NCI-H1417 treated with DMSO at 0.1 percent for 48 hours (cell line): ENCODE measurements around the gene MAOB.
A peak's percentile ranks its signal among the peaks of the same experiment; 100 is the strongest.
"Not testable (repeated sequence)": the region's sequence is repeated elsewhere in the genome, so short reads cannot be mapped to it uniquely, and the experiment has no call there.

Experiments used
- DNase-seq: peaks from one replicate; lab custom pipeline; 2025; lab: John Stamatoyannopoulos, UW

Gene MAOB

GRCh38 chrX:43753637-43754036 is 128.6 kb downstream of the MAOB start:
- DNase-seq = no peak

DNA sequence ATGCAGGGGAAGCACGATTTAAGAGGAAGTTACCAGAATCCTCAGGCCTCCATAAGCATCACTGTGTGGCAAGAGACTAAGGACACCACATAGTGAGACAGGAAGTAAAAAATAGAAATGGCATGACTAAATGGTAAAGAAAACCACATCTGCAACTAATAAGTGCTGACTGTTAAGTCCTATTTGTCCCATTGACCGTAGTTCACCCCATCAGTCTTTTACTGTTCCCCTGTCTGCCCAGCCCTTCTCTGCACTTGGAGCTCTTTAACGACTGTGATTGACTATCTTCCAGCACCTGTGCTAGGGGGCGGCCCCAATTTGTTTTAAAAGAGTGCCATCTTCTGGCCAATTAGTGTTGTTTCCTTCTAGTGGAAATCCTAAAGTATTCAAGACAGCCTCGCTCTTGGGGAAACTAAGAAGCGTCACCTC is 132.0 kb downstream of the MAOB start:
- peak; percentile 5 for DNase-seq

- no peak for DNase-seq
Observed at GRCh38 chrX:43747476-43747875, 134.8 kb downstream of the MAOB start.

DNA sequence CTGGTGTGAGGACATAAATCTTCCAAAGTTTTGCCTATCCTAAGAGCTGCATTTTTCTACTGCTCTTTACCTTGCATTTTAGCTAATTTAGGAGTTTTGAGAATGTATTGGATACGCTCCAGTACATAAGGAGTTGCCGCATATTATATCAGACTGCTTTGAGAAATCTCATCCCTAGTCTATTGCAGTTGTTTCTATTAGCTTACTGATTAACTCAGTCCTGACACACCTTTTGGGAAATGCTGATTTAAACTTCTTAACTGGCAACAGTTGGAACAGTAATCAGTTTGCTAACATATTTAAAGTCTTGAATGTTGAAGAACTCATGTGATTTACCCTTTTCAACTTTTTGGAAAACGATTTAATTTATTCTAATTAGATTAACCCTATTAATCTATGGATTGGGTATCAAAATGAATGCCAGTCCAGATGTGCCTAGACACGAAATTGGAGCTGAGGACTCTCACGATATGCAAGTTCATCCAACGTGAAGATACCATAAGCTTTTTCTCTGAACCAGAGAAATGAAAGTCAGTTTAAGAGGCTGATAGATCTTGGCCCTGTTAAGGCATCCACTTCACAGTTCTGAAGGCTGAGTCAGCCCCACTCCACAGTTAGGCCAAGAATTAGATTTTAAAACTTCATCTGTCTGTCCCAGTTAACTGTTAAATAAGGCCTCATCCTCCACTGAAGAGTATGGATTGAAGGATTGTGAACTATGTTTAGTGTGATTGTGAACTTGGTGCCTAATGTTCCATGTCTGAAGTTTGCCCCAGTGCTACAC is 136.1 kb downstream of the MAOB start:
- no peak for DNase-seq

GRCh38 chrX:43744284-43744683 is 138.0 kb downstream of the MAOB start:
- no peak for DNase-seq

DNA sequence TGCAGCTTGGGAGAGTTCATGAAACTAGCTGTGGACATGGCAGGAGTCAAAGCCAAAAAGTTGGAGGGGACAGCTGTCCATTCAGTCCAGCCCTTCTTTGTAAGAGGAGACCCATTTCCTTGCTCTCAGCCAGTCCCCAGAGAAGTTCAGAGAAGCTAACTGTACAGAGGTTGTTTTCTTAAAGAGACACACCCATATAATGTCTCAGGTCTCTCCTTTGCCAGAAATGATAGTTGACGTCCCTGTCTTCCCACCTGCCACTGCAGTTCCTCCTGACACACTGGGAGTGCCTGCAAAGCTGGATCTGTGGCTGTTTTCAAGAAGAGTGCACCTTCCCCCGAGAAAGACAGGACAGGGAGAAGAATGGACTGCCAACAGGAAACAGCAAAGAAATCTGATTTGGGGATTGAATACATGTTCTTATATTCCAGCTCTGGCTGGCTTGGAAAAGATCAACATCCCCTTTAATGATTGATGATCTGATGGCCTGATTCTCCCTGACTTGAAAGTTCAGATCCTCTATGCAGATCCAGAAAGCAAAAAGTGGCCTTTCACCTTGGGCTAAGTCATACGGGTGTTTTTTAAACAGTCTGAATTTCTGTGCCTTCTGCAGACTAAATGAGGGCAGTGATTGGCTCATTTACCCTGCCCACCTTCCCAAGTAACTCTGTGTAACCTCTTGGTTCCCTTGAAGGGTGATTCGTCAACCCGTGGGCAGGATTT is 139.0 kb downstream of the MAOB start:
- DNase-seq = no peak

DNA sequence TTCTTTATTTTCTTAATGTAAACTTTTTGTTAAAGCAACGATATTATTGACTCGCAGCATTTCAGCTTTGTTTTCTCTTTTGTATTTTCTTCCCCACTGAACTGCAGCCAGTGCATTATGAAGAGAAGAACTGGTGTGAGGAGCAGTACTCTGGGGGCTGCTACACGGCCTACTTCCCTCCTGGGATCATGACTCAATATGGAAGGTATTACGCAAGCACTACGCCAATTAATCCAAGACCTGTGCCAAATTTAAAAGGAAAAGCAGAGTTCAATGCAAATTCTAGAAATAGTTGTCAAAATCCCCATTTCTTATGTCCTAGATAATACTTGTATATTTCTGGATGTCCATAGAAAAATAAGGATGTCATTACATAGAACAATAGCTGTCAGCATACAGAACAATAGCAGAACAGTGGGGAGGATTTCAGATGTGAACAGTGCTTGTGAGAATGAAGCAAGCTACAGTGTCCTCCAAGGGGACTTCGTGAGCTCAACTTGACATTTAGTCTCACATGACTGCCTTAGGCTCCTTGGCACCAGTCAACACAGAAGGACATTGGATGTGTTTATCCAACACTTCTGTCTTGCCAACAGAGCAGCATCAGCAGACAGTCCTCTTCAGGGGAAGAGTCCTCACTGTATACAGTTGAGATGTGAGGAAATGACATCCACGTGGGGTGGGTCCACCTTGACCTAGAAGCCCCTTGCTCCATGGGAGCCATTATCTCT is 140.2 kb downstream of the MAOB start:
- DNase-seq = no peak

DNA sequence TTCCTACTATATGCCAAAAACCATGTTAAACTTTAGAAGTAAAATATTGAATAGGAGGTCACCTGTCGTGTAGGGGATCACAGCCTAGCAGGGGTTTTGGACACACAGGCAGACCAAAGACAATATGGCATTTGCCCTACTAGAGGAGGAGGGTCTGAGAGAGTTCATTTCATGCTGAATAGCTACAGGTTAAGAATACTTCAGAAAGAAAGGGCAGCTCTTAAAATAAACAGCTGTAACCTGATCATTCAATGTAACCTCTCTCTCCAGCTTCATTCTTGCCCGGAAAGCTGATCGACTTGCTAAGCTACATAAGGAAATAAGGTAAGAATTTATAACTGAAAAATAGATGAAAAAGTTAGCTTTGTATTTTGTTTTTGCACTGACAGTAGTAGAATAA is 146.3 kb downstream of the MAOB start:
- no peak for DNase-seq

GRCh38 chrX:43735534-43735933 is 146.7 kb downstream of the MAOB start:
- no peak for DNase-seq

DNA sequence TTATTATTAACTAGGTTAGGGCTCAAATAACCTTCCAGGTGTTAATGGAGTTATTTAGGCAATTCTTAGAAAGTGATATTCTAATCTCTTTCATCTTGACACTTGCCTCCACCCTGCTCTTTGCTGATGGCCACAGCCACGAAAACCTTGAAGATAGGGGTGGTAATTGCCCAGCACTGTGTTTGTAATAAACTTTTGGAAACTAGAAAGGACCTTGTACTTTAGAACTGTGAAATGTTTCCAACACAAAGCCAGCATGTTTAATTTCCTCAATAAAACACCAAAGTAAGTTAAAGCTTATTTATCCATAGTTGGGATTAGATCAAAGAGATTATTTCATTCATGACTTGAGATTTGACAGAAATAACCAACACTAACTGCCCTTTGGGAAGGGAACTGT is 147.8 kb downstream of the MAOB start:
- DNase-seq = no peak

DNA sequence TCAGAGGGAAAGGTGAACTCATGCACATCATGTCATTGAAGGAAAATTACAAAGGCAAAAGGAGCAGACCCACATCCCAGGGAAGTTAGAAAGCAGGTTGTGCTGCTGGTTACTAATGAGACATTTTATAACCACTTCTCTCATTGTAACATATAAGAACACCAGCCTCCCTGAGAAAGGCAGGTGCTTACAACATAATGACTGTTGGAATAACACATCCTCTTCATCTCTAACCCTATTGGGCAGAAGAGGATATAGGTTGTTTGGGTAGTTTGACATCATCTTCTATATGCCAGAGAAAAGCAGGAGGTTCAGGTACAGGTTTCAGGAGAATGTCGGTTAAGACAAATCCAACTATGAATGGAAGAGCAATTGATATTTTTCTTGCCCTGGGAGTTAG is 148.6 kb downstream of the MAOB start:
- no peak for DNase-seq

DNA sequence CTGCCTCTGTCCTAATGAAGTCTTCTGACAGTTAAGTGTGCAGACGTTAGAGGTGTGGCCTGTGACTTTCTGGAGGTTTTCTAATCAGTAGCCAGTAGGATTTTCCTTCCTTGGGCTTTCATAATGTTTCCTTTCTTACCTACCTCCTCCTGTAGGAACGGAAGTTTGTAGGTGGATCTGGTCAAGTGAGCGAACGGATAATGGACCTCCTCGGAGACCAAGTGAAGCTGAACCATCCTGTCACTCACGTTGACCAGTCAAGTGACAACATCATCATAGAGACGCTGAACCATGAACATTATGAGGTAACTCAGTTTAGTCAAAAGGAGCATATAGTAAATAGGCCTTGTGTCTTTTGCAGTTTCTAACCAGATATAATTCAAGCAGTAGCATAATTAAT is 151.2 kb downstream of the MAOB start:
- no peak for DNase-seq

DNA sequence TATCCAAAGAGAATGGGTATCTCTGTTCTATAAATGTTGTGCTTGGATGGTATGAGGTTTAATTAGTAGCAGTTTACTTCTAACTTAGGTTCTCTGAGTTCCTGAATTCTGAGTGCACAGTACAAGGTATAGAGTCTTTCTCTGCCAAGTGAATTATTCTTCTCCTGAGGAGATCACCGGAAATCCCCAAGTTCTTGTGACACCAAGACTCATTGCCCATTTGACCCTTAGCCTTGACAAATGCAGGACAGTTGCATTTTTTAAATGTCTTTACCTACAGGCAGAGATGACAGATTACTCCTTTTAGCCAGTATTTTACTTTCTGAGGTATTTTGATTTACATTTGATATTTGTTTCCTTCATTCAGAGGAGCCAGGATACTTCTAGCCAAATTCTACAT is 153.3 kb downstream of the MAOB start:
- DNase-seq = no peak

GRCh38 chrX:43728002-43728401 is 154.2 kb downstream of the MAOB start:
- no peak for DNase-seq

- not testable (repeated sequence) for DNase-seq
Observed at GRCh38 chrX:43727254-43727653, 155.0 kb downstream of the MAOB start.

GRCh38 chrX:43725227-43725626 is 157.0 kb downstream of the MAOB start:
- not testable (repeated sequence) for DNase-seq

GRCh38 chrX:43720961-43721360 is 161.3 kb downstream of the MAOB start:
- no peak for DNase-seq

GRCh38 chrX:43720082-43720481 is 162.2 kb downstream of the MAOB start:
- DNase-seq = no peak

- DNase-seq = no peak
Observed at GRCh38 chrX:43718956-43719355, 163.3 kb downstream of the MAOB start.

GRCh38 chrX:43718546-43718945 is 163.7 kb downstream of the MAOB start:
- DNase-seq = no peak

GRCh38 chrX:43718081-43718480 is 164.2 kb downstream of the MAOB start:
- no peak for DNase-seq

DNA sequence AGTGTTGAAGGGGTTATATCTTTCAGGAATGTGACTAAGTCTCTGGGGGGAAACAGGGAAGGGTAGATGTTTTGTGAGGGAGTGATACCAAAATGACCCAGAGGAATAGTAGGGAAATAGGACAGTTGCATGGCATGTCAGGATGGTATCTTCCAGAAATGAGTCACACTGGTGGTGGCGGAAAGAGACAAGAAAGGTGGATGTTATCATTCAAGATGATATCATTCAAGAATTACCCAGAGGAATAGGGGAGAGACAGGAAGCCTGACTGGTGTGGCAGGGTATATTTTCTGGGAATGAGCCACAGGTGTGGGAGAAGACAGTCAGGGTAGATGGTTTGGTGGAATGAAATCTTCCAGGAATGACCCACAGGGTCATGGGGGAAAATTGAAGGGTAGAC is 165.1 kb downstream of the MAOB start:
- no peak for DNase-seq

DNA sequence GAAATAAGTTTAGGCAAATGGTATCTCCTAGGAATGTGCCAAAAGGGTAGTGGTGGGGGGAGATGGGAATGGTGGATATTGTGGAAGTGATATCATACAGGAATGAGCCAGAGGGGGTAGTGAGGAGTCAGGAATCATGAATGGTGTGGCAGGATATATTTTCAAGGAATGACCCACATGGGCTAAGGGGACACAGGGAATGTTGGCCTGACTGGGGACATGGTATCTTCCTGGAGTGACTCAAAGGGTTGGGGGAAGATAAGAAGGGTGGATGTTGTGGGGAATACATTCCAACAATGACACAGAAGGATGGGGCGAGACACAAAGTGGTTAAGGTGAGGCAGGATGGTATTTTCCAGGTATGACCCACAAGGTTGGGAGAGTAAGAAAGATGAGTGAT is 165.6 kb downstream of the MAOB start:
- no peak for DNase-seq
